Measurements from ENCODE around the gene NEUROD2. TPM values are rescaled to one million over a fixed set of nuclear protein-coding genes. Genes with fewer than 3 reads are reported as not detected.
A peak's percentile ranks its signal among the peaks of the same experiment; 100 is the strongest.

The NEUROD2 gene
- polyA plus RNA-seq, 4 donors: 0.03 to 0.27 (median 0.04) TPM; not detected in 1

DNA sequence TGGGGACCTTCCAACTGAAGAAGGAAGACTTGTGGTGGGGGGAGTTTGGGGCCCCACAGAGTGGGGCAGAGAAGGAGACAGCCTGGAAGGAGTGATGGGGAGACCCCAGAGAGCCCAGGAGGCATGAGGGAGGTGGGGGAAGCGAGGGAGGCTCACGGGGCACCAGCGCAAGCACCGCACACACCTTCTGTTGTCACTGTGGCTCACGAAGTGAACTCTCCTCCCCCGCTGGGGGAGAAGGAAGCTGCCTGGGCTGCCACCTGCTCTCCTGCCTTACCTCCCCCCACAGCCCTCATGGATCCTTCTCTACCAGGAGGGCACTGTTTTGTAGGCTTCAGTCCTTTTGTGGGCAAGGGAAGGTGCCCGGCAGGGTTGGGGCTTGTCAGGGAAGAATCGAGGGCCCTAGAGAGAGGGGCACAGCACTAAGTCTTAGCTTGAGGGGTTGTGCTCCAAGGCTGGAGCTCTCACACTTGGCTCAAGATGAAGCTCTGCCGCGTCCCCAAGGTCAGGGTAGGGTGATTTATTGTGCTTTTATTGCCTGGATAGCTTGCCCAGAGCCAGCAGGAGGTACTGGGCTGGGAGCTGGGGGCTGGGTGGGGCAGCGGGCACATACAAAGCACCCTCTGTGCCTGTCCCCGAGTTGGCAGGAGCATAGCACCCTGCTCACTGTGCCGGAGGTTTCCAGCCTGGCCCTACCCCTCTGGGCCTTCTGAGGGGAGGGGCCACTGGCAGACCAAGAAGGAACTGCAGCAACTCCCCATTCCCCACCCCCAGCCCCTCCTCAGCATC lies 24.6 kb upstream of the NEUROD2 start:
- Histone ChIP-seq H3K27me3 (ENCODE audit: control insufficient read depth in 3 of 3, insufficient read depth in 3 of 3, low read length in 3 of 3) (peaks cover 0 to 4% (median 0%) of the 10 kb centered on the region in 3 donors), H3K27ac (ENCODE audit: low read depth in 1 of 3, low read length in 2 of 3) (peak overlapping the region; percentile 78 to 91 (median 90)), H3K36me3 (ENCODE audit: control insufficient read depth in 3 of 3, insufficient read depth in 2 of 3, low read depth in 1 of 3, low read length in 3 of 3) (peaks cover 0 to 29% (median 0%) of the 10 kb centered on the region in 3 donors), H3K9me3 (ENCODE audit: control insufficient read depth in 2 of 2, insufficient read depth in 1 of 2, low read depth in 1 of 2, low read length in 1 of 2) (no peaks in the 10 kb centered on the region), H3K4me1 (ENCODE audit: control insufficient read depth in 3 of 3, insufficient read depth in 2 of 3, low read depth in 1 of 3, low read length in 2 of 3) (peaks cover 0 to 66% (median 0%) of the 10 kb centered on the region in 3 donors), H3K4me3 (ENCODE audit: low read depth in 1 of 3, low read length in 3 of 3) (no peak overlapping the region)
- WGBS, 3 donors: 13 to 34% (median 14%) methylated on average over 7 to 13 of the region's 13 CpGs
- FAIRE-seq (no peak), DNase-seq (peak; percentile 83 to 97)

- DNase-seq (peak; percentile 60 to 71), FAIRE-seq (no peak)
- Histone ChIP-seq H3K9me3 (ENCODE audit: control insufficient read depth in 2 of 2, insufficient read depth in 1 of 2, low read depth in 1 of 2, low read length in 1 of 2) (no peaks in the 10 kb centered on the region), H3K27ac (ENCODE audit: low read depth in 1 of 3, low read length in 2 of 3) (peak overlapping the region; percentile 78 to 91 (median 90)), H3K4me3 (ENCODE audit: low read depth in 1 of 3, low read length in 3 of 3) (no peak overlapping the region), H3K4me1 (ENCODE audit: control insufficient read depth in 3 of 3, insufficient read depth in 2 of 3, low read depth in 1 of 3, low read length in 2 of 3) (peaks cover 0 to 69% (median 2%) of the 10 kb centered on the region in 3 donors), H3K27me3 (ENCODE audit: control insufficient read depth in 3 of 3, insufficient read depth in 3 of 3, low read length in 3 of 3) (peaks cover 0 to 6% (median 5%) of the 10 kb centered on the region in 3 donors), H3K36me3 (ENCODE audit: control insufficient read depth in 3 of 3, insufficient read depth in 2 of 3, low read depth in 1 of 3, low read length in 3 of 3) (peaks cover 0 to 28% (median 0%) of the 10 kb centered on the region in 3 donors)
- 2 to 20% (median 5%) methylated on average over 6 of the region's 6 CpGs for WGBS, 3 donors
Observed at GRCh38 chr17:39631403-39631802, 23.7 kb upstream of the NEUROD2 start.

GRCh38 chr17:39629898-39630297 lies 22.2 kb upstream of the NEUROD2 start:
- H3K4me1 ChIP-seq (ENCODE audit: control insufficient read depth in 3 of 3, insufficient read depth in 2 of 3, low read depth in 1 of 3, low read length in 2 of 3): peaks cover 0 to 77% (median 3%) of the 10 kb centered on the region in 3 donors

GRCh38 chr17:39629494-39629880 lies 21.8 kb upstream of the NEUROD2 start:
- peak in 1 of 2 donors; percentile 82 for DNase-seq
- WGBS, 3 donors: 7 to 58% (median 23%) methylated on average over 3 of the region's 3 CpGs
- peaks cover 0 to 15% (median 0%) of the 10 kb centered on the region in 3 donors for H3K36me3 ChIP-seq (ENCODE audit: control insufficient read depth in 3 of 3, insufficient read depth in 2 of 3, low read depth in 1 of 3, low read length in 3 of 3)
- FAIRE-seq: no peak
- peaks cover 0 to 13% (median 12%) of the 10 kb centered on the region in 3 donors for H3K27me3 ChIP-seq (ENCODE audit: control insufficient read depth in 3 of 3, insufficient read depth in 3 of 3, low read length in 3 of 3)
- peaks cover 0 to 75% (median 3%) of the 10 kb centered on the region in 3 donors for H3K4me1 ChIP-seq (ENCODE audit: control insufficient read depth in 3 of 3, insufficient read depth in 2 of 3, low read depth in 1 of 3, low read length in 2 of 3)
- H3K4me3 ChIP-seq (ENCODE audit: low read depth in 1 of 3, low read length in 3 of 3): peak overlapping the region in 1 of 3 donors; percentile 3
- no peaks in the 10 kb centered on the region for H3K9me3 ChIP-seq (ENCODE audit: control insufficient read depth in 2 of 2, insufficient read depth in 1 of 2, low read depth in 1 of 2, low read length in 1 of 2)
- H3K27ac ChIP-seq (ENCODE audit: low read depth in 1 of 3, low read length in 2 of 3): peak overlapping the region; percentile 60 to 91 (median 64)

More at GRCh38 chr17:39629898-39630297, 22.2 kb upstream of the NEUROD2 start:
- Histone ChIP-seq H3K27ac (ENCODE audit: low read depth in 1 of 3, low read length in 2 of 3) (peak overlapping the region; percentile 60 to 91 (median 64)), H3K36me3 (ENCODE audit: control insufficient read depth in 3 of 3, insufficient read depth in 2 of 3, low read depth in 1 of 3, low read length in 3 of 3) (peaks cover 0 to 15% (median 0%) of the 10 kb centered on the region in 3 donors), H3K27me3 (ENCODE audit: control insufficient read depth in 3 of 3, insufficient read depth in 3 of 3, low read length in 3 of 3) (peaks cover 0 to 13% (median 12%) of the 10 kb centered on the region in 3 donors), H3K4me3 (ENCODE audit: low read depth in 1 of 3, low read length in 3 of 3) (peak overlapping the region in 1 of 3 donors; percentile 3), H3K9me3 (ENCODE audit: control insufficient read depth in 2 of 2, insufficient read depth in 1 of 2, low read depth in 1 of 2, low read length in 1 of 2) (no peaks in the 10 kb centered on the region)
- FAIRE-seq (no peak), DNase-seq (no peak)
- 23 to 53% (median 27%) methylated on average over 12 of the region's 12 CpGs for WGBS, 3 donors

- 19 to 47% (median 21%) methylated on average over 10 of the region's 10 CpGs for WGBS, 3 donors
- H3K27me3 ChIP-seq (ENCODE audit: control insufficient read depth in 3 of 3, insufficient read depth in 3 of 3, low read length in 3 of 3): peaks cover 0 to 13% (median 12%) of the 10 kb centered on the region in 3 donors
- DNase-seq (peak; percentile 67 to 96), FAIRE-seq (no peak)
- peaks cover 0 to 70% (median 3%) of the 10 kb centered on the region in 3 donors for H3K4me1 ChIP-seq (ENCODE audit: control insufficient read depth in 3 of 3, insufficient read depth in 2 of 3, low read depth in 1 of 3, low read length in 2 of 3)
- H3K27ac ChIP-seq (ENCODE audit: low read depth in 1 of 3, low read length in 2 of 3): peak overlapping the region; percentile 60 to 91 (median 68)
- peaks cover 0 to 11% (median 0%) of the 10 kb centered on the region in 3 donors for H3K36me3 ChIP-seq (ENCODE audit: control insufficient read depth in 3 of 3, insufficient read depth in 2 of 3, low read depth in 1 of 3, low read length in 3 of 3)
- H3K9me3 ChIP-seq (ENCODE audit: control insufficient read depth in 2 of 2, insufficient read depth in 1 of 2, low read depth in 1 of 2, low read length in 1 of 2): no peaks in the 10 kb centered on the region
- H3K4me3 ChIP-seq (ENCODE audit: low read depth in 1 of 3, low read length in 3 of 3): peak overlapping the region in 1 of 3 donors; percentile 4
Observed at GRCh38 chr17:39628655-39629493, 21.2 kb upstream of the NEUROD2 start.

GRCh38 chr17:39627712-39628516 lies 20.2 kb upstream of the NEUROD2 start:
- DNase-seq (peak; percentile 61 to 73), FAIRE-seq (no peak)
- WGBS, 3 donors: 15 to 48% (median 25%) methylated on average over 15 to 16 of the region's 16 CpGs
- Histone ChIP-seq H3K4me1 (ENCODE audit: control insufficient read depth in 3 of 3, insufficient read depth in 2 of 3, low read depth in 1 of 3, low read length in 2 of 3) (peaks cover 2 to 63% (median 3%) of the 10 kb centered on the region in 3 donors), H3K36me3 (ENCODE audit: control insufficient read depth in 3 of 3, insufficient read depth in 2 of 3, low read depth in 1 of 3, low read length in 3 of 3) (peaks cover 0 to 8% (median 0%) of the 10 kb centered on the region in 3 donors), H3K9me3 (ENCODE audit: control insufficient read depth in 2 of 2, insufficient read depth in 1 of 2, low read depth in 1 of 2, low read length in 1 of 2) (no peaks in the 10 kb centered on the region), H3K4me3 (ENCODE audit: low read depth in 1 of 3, low read length in 3 of 3) (peak overlapping the region; percentile 22 to 52 (median 48)), H3K27me3 (ENCODE audit: control insufficient read depth in 3 of 3, insufficient read depth in 3 of 3, low read length in 3 of 3) (peaks cover 0 to 13% (median 12%) of the 10 kb centered on the region in 3 donors), H3K27ac (ENCODE audit: low read depth in 1 of 3, low read length in 2 of 3) (peak overlapping the region; percentile 60 to 91 (median 85))

DNA sequence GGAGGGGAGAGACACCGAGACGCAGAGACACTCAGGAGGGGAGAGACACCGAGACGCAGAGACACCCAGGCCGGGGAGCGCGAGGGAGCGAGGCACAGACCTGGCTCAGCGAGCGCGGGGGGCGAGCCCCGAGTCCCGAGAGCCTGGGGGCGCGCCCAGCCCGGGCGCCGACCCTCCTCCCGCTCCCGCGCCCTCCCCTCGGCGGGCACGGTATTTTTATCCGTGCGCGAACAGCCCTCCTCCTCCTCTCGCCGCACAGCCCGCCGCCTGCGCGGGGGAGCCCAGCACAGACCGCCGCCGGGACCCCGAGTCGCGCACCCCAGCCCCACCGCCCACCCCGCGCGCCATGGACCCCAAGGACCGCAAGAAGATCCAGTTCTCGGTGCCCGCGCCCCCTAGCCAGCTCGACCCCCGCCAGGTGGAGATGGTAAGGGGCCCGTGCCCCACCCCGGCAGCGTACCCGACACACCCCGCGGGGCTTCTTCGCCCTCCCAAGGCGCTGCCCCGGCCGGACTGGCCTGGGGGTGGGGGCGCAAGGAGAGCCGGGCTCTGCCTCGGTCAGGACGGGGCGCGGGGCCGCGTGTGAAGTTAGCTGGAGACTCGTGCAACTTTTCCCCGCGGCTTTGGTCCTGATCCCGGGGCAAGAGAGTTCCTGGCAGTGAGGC lies 19.5 kb upstream of the NEUROD2 start:
- Histone ChIP-seq H3K4me1 (ENCODE audit: control insufficient read depth in 3 of 3, insufficient read depth in 2 of 3, low read depth in 1 of 3, low read length in 2 of 3) (peaks cover 2 to 57% (median 3%) of the 10 kb centered on the region in 3 donors), H3K9me3 (ENCODE audit: control insufficient read depth in 2 of 2, insufficient read depth in 1 of 2, low read depth in 1 of 2, low read length in 1 of 2) (no peaks in the 10 kb centered on the region), H3K4me3 (ENCODE audit: low read depth in 1 of 3, low read length in 3 of 3) (peak overlapping the region; percentile 44 to 52 (median 48)), H3K36me3 (ENCODE audit: control insufficient read depth in 3 of 3, insufficient read depth in 2 of 3, low read depth in 1 of 3, low read length in 3 of 3) (peaks cover 0 to 8% (median 0%) of the 10 kb centered on the region in 3 donors), H3K27ac (ENCODE audit: low read depth in 1 of 3, low read length in 2 of 3) (peak overlapping the region; percentile 60 to 91 (median 85)), H3K27me3 (ENCODE audit: control insufficient read depth in 3 of 3, insufficient read depth in 3 of 3, low read length in 3 of 3) (peaks cover 0 to 13% (median 12%) of the 10 kb centered on the region in 3 donors)
- WGBS, 3 donors: 2 to 12% (median 5%) methylated on average over 34 to 72 of the region's 72 CpGs
- FAIRE-seq: no peak
- DNase-seq: peak in 1 of 2 donors; percentile 34
